Measurements from ENCODE around the gene LYST. TPM values are rescaled to one million over a fixed set of nuclear protein-coding genes. Genes with fewer than 3 reads are reported as not detected.

The LYST gene
- total and polyA plus RNA-seq, 2 of the 4 experiments (the other 2 are of a cell fraction), result 2.2 to 7.2 TPM

- Histone ChIP-seq H2BK5ac (ENCODE audit: low read depth, low read length, poor library complexity, severe bottlenecking) (no peak overlapping the region), H2AK5ac (ENCODE audit: low read depth, low read length) (no peak overlapping the region), H3K36me3 (ENCODE audit: control insufficient read depth, insufficient read depth, low read length) (no peaks in the 10 kb centered on the region), H3K23ac (ENCODE audit: low read depth, low read length) (no peak overlapping the region), H3K9me1 (ENCODE audit: insufficient read depth, low read length) (no peaks in the 10 kb centered on the region), H3K56ac (ENCODE audit: extremely low read depth, insufficient read depth, low read length) (no peak overlapping the region), H2BK15ac (ENCODE audit: low read depth, low read length) (no peak overlapping the region), H3K18ac (ENCODE audit: low read depth, low read length) (no peak overlapping the region), H3K4me3 (ENCODE audit: insufficient read depth, low read depth, low read length) (no peak overlapping the region), H4K20me1 (ENCODE audit: insufficient read depth, low read length) (no peaks in the 10 kb centered on the region), H3K4me2 (ENCODE audit: low read depth, low read length) (no peak overlapping the region), H4K8ac (ENCODE audit: low read depth in 2 of 2, low read length in 2 of 2) (no peak overlapping the region), H3K79me1 (ENCODE audit: low read depth in 1 of 2, low read length in 2 of 2) (no peaks in the 10 kb centered on the region), H2AFZ (replicated peaks; ENCODE audit: low read length, poor library complexity) (no peak overlapping the region), H2BK20ac (ENCODE audit: low read depth, low read length) (no peak overlapping the region), H3K9me3 (ENCODE audit: control insufficient read depth, insufficient read depth, low read length) (no peaks in the 10 kb centered on the region), H3K4me1 (ENCODE audit: control insufficient read depth, insufficient read depth, low read length) (no peaks in the 10 kb centered on the region), H3K27ac (ENCODE audit: insufficient read depth, low read length) (no peak overlapping the region), H3K27me3 (ENCODE audit: control insufficient read depth, insufficient read depth, low read length) (peaks cover 8% of the 10 kb centered on the region), H2BK120ac (ENCODE audit: low read depth, low read length) (no peak overlapping the region), H4K91ac (ENCODE audit: insufficient read depth, low read depth, low read length) (no peak overlapping the region), H2AK9ac (replicated peaks; ENCODE audit: low read depth, low read length, poor library complexity) (no peak overlapping the region), H3K9ac (ENCODE audit: low read depth, low read length) (no peak overlapping the region), H3K4ac (ENCODE audit: low read depth, low read length) (no peak overlapping the region), H4K5ac (ENCODE audit: low read depth, low read length) (no peak overlapping the region), H3K14ac (replicated peaks; ENCODE audit: low read depth, low read length) (no peak overlapping the region)
- TF ChIP-seq BHLHE40 (IDR thresholded peaks at IDR 0.05; ENCODE audit: low read depth, low read length) (no peak), RFX5 (IDR thresholded peaks at IDR 0.05; ENCODE audit: low read depth, low read length) (no peak), USF2 (IDR thresholded peaks at IDR 0.05; ENCODE audit: low read depth, low read length) (no peak), CEBPB (IDR thresholded peaks at IDR 0.05; ENCODE audit: low read depth, low read length) (no peak), SMC3 (IDR thresholded peaks at IDR 0.05; ENCODE audit: low read depth, low read length) (no peak), POLR2A (IDR thresholded peaks at IDR 0.05; ENCODE audit: low read depth, low read length) (no peak), FOS (IDR thresholded peaks at IDR 0.05; ENCODE audit: low read depth, low read length) (no peak), RCOR1 (IDR thresholded peaks at IDR 0.05; ENCODE audit: insufficient replicate concordance, low read length) (no peak), MAZ (IDR thresholded peaks at IDR 0.05; ENCODE audit: borderline replicate concordance, low read depth, low read length) (no peak)
- ChIA-PET POLR2A (ENCODE audit: unreplicated experiment) (no interaction called here), CTCF (no interaction called here)
- no peak for DNase-seq
- in situ Hi-C loops (cut with MboI; ENCODE audit: low sequenced_read_pairs) (no loop called here), intact Hi-C loops (cut with micrococcal nuclease) (no loop called here), dilution Hi-C loops (cut with HindIII; ENCODE audit: low sequenced_read_pairs, unreplicated experiment) (no loop called here)
- BruUV-seq (replicated peaks), result no TSS peak
- no peak for ATAC-seq (ENCODE audit: low read depth)
- WGBS, 2 experiments (ENCODE audit: extremely low coverage in 2 of 2, insufficient read length in 1 of 2), result no CpG with 5 or more reads among the region's 5 CpGs
These were observed 26.2 kb upstream of the LYST start for GRCh38 chr1:235892734-235893413.

All from IMR-90 (cell line).